Measurements from ENCODE around the gene FGF22.

- TF ChIP-seq CTCF (IDR thresholded peaks at IDR 0.05): no peak
- no peak for TF ChIP-seq POLR2A (IDR thresholded peaks at IDR 0.05)
These were observed 34.8 kb downstream of the FGF22 start for GRCh38 chr19:674282-675151.

All from ovary (tissue), 3 donors.